Stimulated activated CD8-positive, alpha-beta memory T cell treated with anti-CD3 and anti-CD28 coated beads, Interleukin-15, amount 100 ng/mL, for 48 hours (primary cell): ENCODE results near the gene SETDB1.

Source experiments
- DNase-seq, 2 donors: peaks; one replicate each; pipeline ENCODE4 v3.0.0-alpha.2; 2020; ENCODE audit warnings: low read depth in 2 of 2

SETDB1 gene

GRCh38 chr1:150976401-150976821, 50.2 kb downstream of the SETDB1 start:
- no peak for DNase-seq

- DNase-seq, result peak; percentile 69
Measured at GRCh38 chr1:150976879-150977694, 50.9 kb downstream of the SETDB1 start.

GRCh38 chr1:150979092-150980056, 53.2 kb downstream of the SETDB1 start:
- DNase-seq, result peak; percentile 70 to 75

GRCh38 chr1:150981177-150981804, 55.1 kb downstream of the SETDB1 start:
- no peak for DNase-seq

- DNase-seq, result no peak
Measured at GRCh38 chr1:150981805-150982712, 55.9 kb downstream of the SETDB1 start, which contains the start of gene ANXA9. Gene ANXA9, plus strand, starts transcription at chr1:150982292. Its CDS starts 814 bp downstream, at chr1:150983106.

GRCh38 chr1:150985179-150985825, 59.1 kb downstream of the SETDB1 start:
- no peak for DNase-seq

GRCh38 chr1:150987924-150988323, 61.8 kb downstream of the SETDB1 start:
- no peak for DNase-seq

GRCh38 chr1:150992626-150993025, 66.5 kb downstream of the SETDB1 start:
- no peak for DNase-seq

- no peak for DNase-seq
Measured at GRCh38 chr1:150994248-150994647, 68.1 kb downstream of the SETDB1 start.

GRCh38 chr1:150995460-150995859, 69.3 kb downstream of the SETDB1 start:
- DNase-seq, result no peak

GRCh38 chr1:150995896-150996295, 69.7 kb downstream of the SETDB1 start:
- DNase-seq, result no peak

- no peak for DNase-seq
Measured at GRCh38 chr1:150997126-150997872, 71.1 kb downstream of the SETDB1 start.

- DNase-seq, result no peak
Measured at GRCh38 chr1:150997949-150998348, 71.8 kb downstream of the SETDB1 start.

- peak in 1 of 2 donors; percentile 19 for DNase-seq
Measured at GRCh38 chr1:150999051-150999674, 73.0 kb downstream of the SETDB1 start.

GRCh38 chr1:150999926-151000325, 73.8 kb downstream of the SETDB1 start:
- no peak for DNase-seq

- DNase-seq, result no peak
Measured at GRCh38 chr1:151000408-151000807, 74.2 kb downstream of the SETDB1 start.

GRCh38 chr1:151001602-151002001, 75.4 kb downstream of the SETDB1 start:
- DNase-seq, result no peak

- no peak for DNase-seq
Measured at GRCh38 chr1:151002051-151002450, 75.9 kb downstream of the SETDB1 start.

GRCh38 chr1:151002611-151003010, 76.4 kb downstream of the SETDB1 start:
- DNase-seq, result no peak
